Peyer's patch (tissue), 4 donors: ENCODE measurements around the gene CSK.

Experiments used
- POLR2A ChIP-seq, 2 donors: fragments of 450-650 bp; IDR thresholded peaks; one replicate each; pipeline ENCODE4 v1.5.1; 2017; ENCODE audit warnings: antibody characterized with exemption in 2 of 2, mild to moderate bottlenecking in 2 of 2, moderate library complexity in 2 of 2
- TF ChIP-seq, protein P1 (sequence below), 6 experiments: fragments of 450-650 bp in 4 of 6; fragments of 200-600 bp in 2 of 6; sonication (generic) in 1 of 6; IDR thresholded peaks; one replicate each; pipeline ENCODE4 v1.5.1; 2017 to 2019; ENCODE audit warnings: antibody characterized with exemption in 6 of 6, mild to moderate bottlenecking in 3 of 6, moderate library complexity in 1 of 6

DNA sequence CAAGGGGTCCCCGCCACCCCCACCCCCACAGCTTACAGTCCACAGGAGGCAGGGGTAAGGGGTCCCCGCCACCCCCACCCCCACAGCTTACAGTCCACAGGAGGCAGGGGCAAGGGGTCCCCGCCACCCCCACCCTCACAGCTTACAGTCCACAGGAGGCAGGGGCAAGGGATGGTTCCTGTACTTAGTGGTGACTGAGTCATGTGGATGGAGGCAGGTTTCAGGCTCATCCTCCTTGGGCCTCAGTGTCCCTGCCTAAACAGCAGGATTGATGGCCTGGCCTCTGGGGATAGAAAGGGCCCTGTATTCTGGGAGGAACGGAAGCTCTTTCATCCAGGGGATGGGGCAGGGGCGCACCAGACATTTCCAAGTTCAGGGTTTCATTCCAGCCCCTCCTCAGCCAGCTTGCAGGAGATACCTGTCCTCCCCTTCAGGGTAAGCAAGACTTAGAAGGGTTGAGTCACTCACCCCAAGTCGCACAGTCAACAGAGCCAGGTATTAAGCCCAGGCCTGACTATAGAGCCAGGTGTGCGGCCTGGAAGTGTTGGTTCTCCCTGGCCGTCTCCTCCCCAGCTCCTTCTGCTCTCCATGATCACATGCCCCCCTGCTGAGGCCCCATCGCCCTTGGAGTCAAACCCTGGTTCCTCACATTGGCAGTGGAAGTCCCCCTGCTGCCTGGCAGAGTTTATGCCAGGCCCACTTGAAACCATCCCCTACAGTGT lies 12.5 kb downstream of the CSK start:
- TF ChIP-seq POLR2A (IDR thresholded peaks at IDR 0.05): no peak
- TF ChIP-seq, protein P1, sequence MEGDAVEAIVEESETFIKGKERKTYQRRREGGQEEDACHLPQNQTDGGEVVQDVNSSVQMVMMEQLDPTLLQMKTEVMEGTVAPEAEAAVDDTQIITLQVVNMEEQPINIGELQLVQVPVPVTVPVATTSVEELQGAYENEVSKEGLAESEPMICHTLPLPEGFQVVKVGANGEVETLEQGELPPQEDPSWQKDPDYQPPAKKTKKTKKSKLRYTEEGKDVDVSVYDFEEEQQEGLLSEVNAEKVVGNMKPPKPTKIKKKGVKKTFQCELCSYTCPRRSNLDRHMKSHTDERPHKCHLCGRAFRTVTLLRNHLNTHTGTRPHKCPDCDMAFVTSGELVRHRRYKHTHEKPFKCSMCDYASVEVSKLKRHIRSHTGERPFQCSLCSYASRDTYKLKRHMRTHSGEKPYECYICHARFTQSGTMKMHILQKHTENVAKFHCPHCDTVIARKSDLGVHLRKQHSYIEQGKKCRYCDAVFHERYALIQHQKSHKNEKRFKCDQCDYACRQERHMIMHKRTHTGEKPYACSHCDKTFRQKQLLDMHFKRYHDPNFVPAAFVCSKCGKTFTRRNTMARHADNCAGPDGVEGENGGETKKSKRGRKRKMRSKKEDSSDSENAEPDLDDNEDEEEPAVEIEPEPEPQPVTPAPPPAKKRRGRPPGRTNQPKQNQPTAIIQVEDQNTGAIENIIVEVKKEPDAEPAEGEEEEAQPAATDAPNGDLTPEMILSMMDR (IDR thresholded peaks at IDR 0.05): no peak
